NCI-H146 (cell line): ENCODE data around the gene CCDC33.
A peak's percentile ranks its signal among the peaks of the same experiment; 100 is the strongest.

Experiments used
- DNase-seq: peaks from one replicate; lab custom pipeline; 2025; lab: John Stamatoyannopoulos, UW

CCDC33 gene

GRCh38 chr15:74229686-74230085 is 6.4 kb upstream of the CCDC33 start:
- no peak for DNase-seq

- DNase-seq: no peak
Observed at GRCh38 chr15:74231475-74231874, 4.7 kb upstream of the CCDC33 start.

- no peak for DNase-seq
Observed at GRCh38 chr15:74233373-74233772, 2.8 kb upstream of the CCDC33 start.

GRCh38 chr15:74233851-74234597 is 2.1 kb upstream of the CCDC33 start:
- no peak for DNase-seq

GRCh38 chr15:74234598-74234875 is 1.6 kb upstream of the CCDC33 start:
- no peak for DNase-seq

GRCh38 chr15:74239051-74239705 is 3.1 kb downstream of the CCDC33 start:
- no peak for DNase-seq

GRCh38 chr15:74240002-74240568 is 4.0 kb downstream of the CCDC33 start:
- peak; percentile 95 for DNase-seq

GRCh38 chr15:74240897-74241614 is 4.9 kb downstream of the CCDC33 start:
- DNase-seq: no peak

GRCh38 chr15:74242441-74243185 is 6.5 kb downstream of the CCDC33 start:
- no peak for DNase-seq

- no peak for DNase-seq
Observed at GRCh38 chr15:74243431-74243830, 7.3 kb downstream of the CCDC33 start.

GRCh38 chr15:74244822-74245341 is 8.8 kb downstream of the CCDC33 start:
- DNase-seq: no peak

GRCh38 chr15:74245342-74245931 is 9.3 kb downstream of the CCDC33 start:
- DNase-seq: peak; percentile 91

- DNase-seq: no peak
Observed at GRCh38 chr15:74250266-74250665, 14.1 kb downstream of the CCDC33 start.

GRCh38 chr15:74251131-74251811 is 15.1 kb downstream of the CCDC33 start:
- DNase-seq: no peak

GRCh38 chr15:74252291-74252690 is 16.2 kb downstream of the CCDC33 start:
- DNase-seq: no peak

- DNase-seq: no peak
Observed at GRCh38 chr15:74252721-74253120, 16.6 kb downstream of the CCDC33 start.

- DNase-seq: no peak
Observed at GRCh38 chr15:74253211-74253921, 17.2 kb downstream of the CCDC33 start.

GRCh38 chr15:74257105-74257504 is 21.0 kb downstream of the CCDC33 start:
- DNase-seq: no peak

GRCh38 chr15:74257623-74258022 is 21.5 kb downstream of the CCDC33 start:
- no peak for DNase-seq
